Measurements from ENCODE around the gene PDZD4.

- no peak for TF ChIP-seq SP1 (IDR thresholded peaks at IDR 0.05)
- TF ChIP-seq SUZ12 (IDR thresholded peaks at IDR 0.05) = no peak
- TF ChIP-seq NFRKB (IDR thresholded peaks at IDR 0.05) = no peak
- TF ChIP-seq CTBP1 (IDR thresholded peaks at IDR 0.05; ENCODE audit: borderline replicate concordance) = no peak
- no peak for TF ChIP-seq FOXA1 (IDR thresholded peaks at IDR 0.05)
- no peak for TF ChIP-seq ELF4 (IDR thresholded peaks at IDR 0.05)
- TF ChIP-seq TARDBP (IDR thresholded peaks at IDR 0.05) = no peak
- no peak for TF ChIP-seq ARNT (IDR thresholded peaks at IDR 0.05)
- no peak for TF ChIP-seq BHLHE40 (IDR thresholded peaks at IDR 0.05; ENCODE audit: borderline replicate concordance)
- no peak for TF ChIP-seq LEF1 (IDR thresholded peaks at IDR 0.05; ENCODE audit: borderline replicate concordance)
- TF ChIP-seq L3MBTL2 (conservative IDR thresholded peaks at IDR 0.05) = no peak
Observed at GRCh38 chrX:153783378-153784013, 46.8 kb downstream of the PDZD4 start.
